ENCODE data around the gene UBE2J1. TPM values are rescaled to one million over a fixed set of nuclear protein-coding genes. Genes with fewer than 3 reads are reported as not detected.

Gene UBE2J1
- total RNA-seq, 1 experiment from 2014 or later, result 29.0 TPM

- no peaks in the 10 kb centered on the region for H3K9me3 ChIP-seq (ENCODE audit: insufficient read depth, low read depth)
- H3K27me3 ChIP-seq (ENCODE audit: insufficient read depth, low read depth), result no peaks in the 10 kb centered on the region
- no TSS peak for BruUV-seq (replicated peaks)
- no peaks in the 10 kb centered on the region for H4K20me1 ChIP-seq (ENCODE audit: insufficient read depth)
- intact Hi-C loops (cut with micrococcal nuclease; ENCODE audit: unreplicated experiment), result loop anchor here (5.0 kb wide), 1 partner anchor 85 kb away; no protein-coding TSS in a partner anchor
- no peak for TF ChIP-seq CTCF (conservative IDR thresholded peaks at IDR 0.05)
- TF ChIP-seq EZH2 (IDR thresholded peaks at IDR 0.05; ENCODE audit: low read depth), result no peak
- no peak overlapping the region for H2AFZ ChIP-seq
- no peak for DNase-seq
- H3K4me2 ChIP-seq, result no peak overlapping the region
- H3F3A ChIP-seq (ENCODE audit: insufficient read depth, low read depth), result no peaks in the 10 kb centered on the region
- no peak overlapping the region for H3K4me3 ChIP-seq
- no peaks in the 10 kb centered on the region for H3K79me2 ChIP-seq (ENCODE audit: low read depth)
- POLR2A ChIA-PET (ENCODE audit: unreplicated experiment), result no interaction called here
- H3K4me1 ChIP-seq (replicated peaks; ENCODE audit: insufficient read depth), result no peaks in the 10 kb centered on the region
- H3K27ac ChIP-seq, result no peak overlapping the region
- H3K36me3 ChIP-seq (ENCODE audit: low read depth), result no peaks in the 10 kb centered on the region
- CTCF ChIA-PET, result no interaction called here
- no peaks in the 10 kb centered on the region for H3K9me2 ChIP-seq (ENCODE audit: insufficient read depth)
Measured at GRCh38 chr6:89282749-89283148, 69.8 kb downstream of the UBE2J1 start.

GRCh38 chr6:89281779-89282246 lies 70.7 kb downstream of the UBE2J1 start:
- no peaks in the 10 kb centered on the region for H3K4me1 ChIP-seq (replicated peaks; ENCODE audit: insufficient read depth)
- H3K4me2 ChIP-seq, result no peak overlapping the region
- DNase-seq, result peak in 1 of 2 experiments; percentile 14
- H3K36me3 ChIP-seq (ENCODE audit: low read depth), result no peaks in the 10 kb centered on the region
- BruUV-seq (replicated peaks), result no TSS peak
- H3K79me2 ChIP-seq (ENCODE audit: low read depth), result no peaks in the 10 kb centered on the region
- H3K27me3 ChIP-seq (ENCODE audit: insufficient read depth, low read depth), result no peaks in the 10 kb centered on the region
- H2AFZ ChIP-seq, result no peak overlapping the region
- H3K9me2 ChIP-seq (ENCODE audit: insufficient read depth), result no peaks in the 10 kb centered on the region
- no peaks in the 10 kb centered on the region for H4K20me1 ChIP-seq (ENCODE audit: insufficient read depth)
- TF ChIP-seq EZH2 (IDR thresholded peaks at IDR 0.05; ENCODE audit: low read depth) (no peak), CTCF (conservative IDR thresholded peaks at IDR 0.05) (peak; percentile 58)
- H3F3A ChIP-seq (ENCODE audit: insufficient read depth, low read depth), result no peaks in the 10 kb centered on the region
- H3K9me3 ChIP-seq (ENCODE audit: insufficient read depth, low read depth), result no peaks in the 10 kb centered on the region
- no peak overlapping the region for H3K4me3 ChIP-seq
- intact Hi-C loops (cut with micrococcal nuclease; ENCODE audit: unreplicated experiment), result loop anchor here (5.0 kb wide), 1 partner anchor 85 kb away; no protein-coding TSS in a partner anchor
- ChIA-PET POLR2A (ENCODE audit: unreplicated experiment) (no interaction called here), CTCF (no interaction called here)
- H3K27ac ChIP-seq, result no peak overlapping the region

DNA sequence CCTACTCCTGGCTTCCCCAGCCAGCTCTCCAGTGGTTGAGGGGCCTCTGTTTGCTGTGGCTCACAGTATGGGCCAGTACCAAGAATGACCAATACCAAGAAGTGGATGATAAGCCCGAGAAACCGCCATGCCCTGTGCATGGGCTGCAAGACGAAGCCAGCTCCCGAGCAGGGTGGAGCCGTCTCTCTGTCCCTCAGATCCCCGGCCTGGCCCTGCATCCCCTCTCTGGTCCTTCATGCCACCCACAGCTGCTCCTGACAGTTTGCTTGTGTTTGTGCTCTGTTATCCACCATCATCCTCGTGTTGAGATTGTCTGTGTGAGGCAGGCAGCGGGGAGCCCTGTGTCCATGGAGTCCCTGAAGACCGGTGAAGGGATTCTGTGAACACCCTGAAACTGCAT lies 73.6 kb downstream of the UBE2J1 start:
- CTCF ChIA-PET, result no interaction called here
- TF ChIP-seq EZH2 (IDR thresholded peaks at IDR 0.05; ENCODE audit: low read depth) (no peak), CTCF (conservative IDR thresholded peaks at IDR 0.05) (no peak)
- no peak overlapping the region for H3K4me2 ChIP-seq
- no peaks in the 10 kb centered on the region for H3F3A ChIP-seq (ENCODE audit: insufficient read depth, low read depth)
- no peak overlapping the region for H3K27ac ChIP-seq
- H3K79me2 ChIP-seq (ENCODE audit: low read depth), result no peaks in the 10 kb centered on the region
- no peak overlapping the region for H3K4me3 ChIP-seq
- intact Hi-C loops (cut with micrococcal nuclease; ENCODE audit: unreplicated experiment), result no loop called here
- DNase-seq, result no peak
- no peaks in the 10 kb centered on the region for H3K27me3 ChIP-seq (ENCODE audit: insufficient read depth, low read depth)
- no peaks in the 10 kb centered on the region for H3K36me3 ChIP-seq (ENCODE audit: low read depth)
- H2AFZ ChIP-seq, result no peak overlapping the region
- H3K4me1 ChIP-seq (replicated peaks; ENCODE audit: insufficient read depth), result no peaks in the 10 kb centered on the region
- no peaks in the 10 kb centered on the region for H4K20me1 ChIP-seq (ENCODE audit: insufficient read depth)
- no peaks in the 10 kb centered on the region for H3K9me3 ChIP-seq (ENCODE audit: insufficient read depth, low read depth)
- BruUV-seq (replicated peaks), result no TSS peak
- POLR2A ChIA-PET (ENCODE audit: unreplicated experiment), result no interaction called here
- H3K9me2 ChIP-seq (ENCODE audit: insufficient read depth), result no peaks in the 10 kb centered on the region

Other genes starting within 250 kb of the UBE2J1 start
- gene SRSF12, start 234.7 kb downstream of the UBE2J1 start, total RNA-seq (2021), result not detected in 2 replicates
- 21.9 and 28.8 TPM in 2 replicates for gene PM20D2, start 206.7 kb downstream of the UBE2J1 start, total RNA-seq (2021)
- not detected in 2 replicates for gene GABRR1, start 135.4 kb downstream of the UBE2J1 start, total RNA-seq (2021)
- gene GABRR2, start 37.4 kb downstream of the UBE2J1 start, total RNA-seq (2021), result 0.52 TPM in 1 of 2 replicates, not detected in the other
- 0.18 TPM in 1 of 2 replicates, not detected in the other for gene RRAGD, start 59.6 kb upstream of the UBE2J1 start, total RNA-seq (2021)
- 1.8 and 2.7 TPM in 2 replicates for gene ANKRD6, start 80.4 kb upstream of the UBE2J1 start, total RNA-seq (2021)

Measured in PC-9 (cell line).